Frontal cortex (tissue), 4 donors: Measurements from ENCODE around the gene TLR8. TPM values are rescaled to one million over a fixed set of nuclear protein-coding genes. Genes with fewer than 3 reads are reported as not detected.
"Not testable (repeated sequence)": the region's sequence is repeated elsewhere in the genome, so short reads cannot be mapped to it uniquely, and the experiment has no call there.

Source experiments
- DNase-seq, 2 donors: peaks; one replicate each; pipeline ENCODE4 v3.0.0; 2012; ENCODE audit warnings: low spot score in 2 of 2
- FAIRE-seq: peaks from 2 replicates; lab custom pipeline; 2012; peaks lifted over from hg19 to GRCh38; lab: Jason Lieb, UNC
- total RNA-seq: library from RNA; depleted of rRNA; stranded (reverse); fragments of >200 nt; gene quantifications from one replicate; pipeline ENCODE4 v1.2.3, GENCODE V29; 2014
- donor health status: control.
- donor health status: control.
- donor health status: control.

Gene TLR8
- total RNA-seq, 1 donor from 2014 or later = under 0.01 TPM

DNA sequence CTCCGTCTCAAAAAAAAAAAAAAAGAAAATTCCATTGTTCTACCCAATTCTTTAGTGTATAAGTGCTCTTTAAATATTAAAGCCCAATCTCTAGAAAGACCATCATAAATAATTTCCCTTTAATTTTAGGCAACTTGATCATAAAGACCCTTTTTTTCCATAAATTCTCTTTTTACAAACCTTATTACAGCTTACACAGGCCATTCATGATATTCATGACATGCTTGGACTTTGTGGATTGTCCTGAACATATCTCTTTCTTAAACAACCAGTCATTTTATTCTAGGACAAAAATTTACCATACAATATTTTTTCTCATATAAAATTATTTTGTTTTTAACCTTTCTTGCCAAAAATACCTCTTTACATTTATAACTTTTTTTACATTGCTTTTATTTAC is 30.5 kb downstream of the TLR8 start:
- FAIRE-seq = no peak
- DNase-seq = no peak

DNA sequence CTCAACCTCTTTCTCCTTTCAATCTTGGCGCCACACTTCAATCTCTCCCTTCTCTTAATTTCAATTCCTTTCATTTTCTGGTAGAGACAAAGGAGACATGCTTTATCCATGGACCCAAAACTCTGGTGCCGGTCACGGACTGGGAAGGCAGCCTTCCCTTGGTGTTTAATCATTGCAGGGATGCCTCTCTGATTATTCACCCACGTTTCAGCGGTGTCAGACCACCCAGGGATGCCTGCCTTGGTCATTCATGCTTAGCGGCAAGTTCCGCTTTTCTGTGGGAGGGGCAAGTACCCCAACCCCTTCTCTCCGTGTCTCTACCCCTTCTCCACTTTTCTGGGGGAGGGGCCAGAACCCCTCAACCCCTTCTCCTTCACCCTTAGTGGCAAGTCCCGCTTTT is 34.1 kb downstream of the TLR8 start:
- not testable (repeated sequence) for DNase-seq, FAIRE-seq

DNA sequence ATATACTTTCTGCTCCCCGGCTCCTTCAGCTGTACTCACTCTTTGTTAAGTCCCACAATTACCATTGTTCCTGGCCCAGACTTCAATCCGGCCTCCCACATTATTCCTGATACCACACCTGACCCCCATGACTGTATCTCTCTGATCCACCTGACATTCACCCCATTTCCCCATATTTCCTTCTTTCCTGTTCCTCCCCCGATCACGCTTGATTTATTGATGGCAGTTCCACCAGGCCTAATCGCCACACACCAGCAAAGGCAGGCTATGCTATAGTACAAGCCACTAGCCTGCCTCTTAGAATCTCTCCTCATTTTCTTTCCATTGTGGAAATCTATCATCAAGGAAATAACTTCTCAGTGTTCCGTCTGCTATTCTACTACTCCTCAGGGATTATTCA is 37.2 kb downstream of the TLR8 start:
- not testable (repeated sequence) for DNase-seq, FAIRE-seq

DNA sequence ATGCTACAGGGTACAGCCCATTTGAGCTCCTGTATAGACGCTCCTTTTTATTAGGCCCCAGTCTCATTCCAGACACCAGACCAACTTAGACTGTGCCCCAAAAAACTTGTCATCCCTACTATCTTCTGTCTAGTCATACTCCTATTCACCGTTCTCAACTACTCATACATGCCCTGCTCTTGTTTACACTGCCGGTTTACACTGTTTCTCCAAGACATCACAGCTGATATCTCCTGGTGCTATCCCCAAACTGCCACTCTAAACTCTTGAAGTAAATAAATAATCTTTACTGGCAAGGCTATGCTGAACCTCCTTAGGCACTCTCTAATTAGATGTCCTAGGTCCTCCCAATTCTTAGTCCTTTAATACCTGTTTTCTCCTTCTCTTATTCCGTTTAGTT is 38.0 kb downstream of the TLR8 start:
- DNase-seq, FAIRE-seq: not testable (repeated sequence)

DNA sequence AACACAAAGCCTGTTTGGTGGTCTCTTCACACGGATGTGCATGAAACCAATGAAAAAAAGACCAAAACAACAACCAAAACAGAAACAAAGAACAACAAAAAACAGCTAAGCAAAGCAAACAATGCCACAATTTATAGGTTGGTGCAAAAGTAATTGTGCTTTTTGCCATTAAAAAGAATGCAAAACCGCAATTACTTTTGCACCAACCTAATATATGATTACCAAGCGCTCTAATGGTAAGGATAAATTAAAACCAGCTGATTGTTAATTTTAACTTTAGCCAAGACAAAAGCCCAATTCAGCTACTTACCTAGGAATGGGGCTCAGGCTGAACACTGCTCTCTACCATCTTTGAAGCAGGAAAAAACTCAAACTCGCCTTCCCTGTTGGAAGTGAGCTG is 39.1 kb downstream of the TLR8 start:
- FAIRE-seq = no peak
- DNase-seq = no peak

DNA sequence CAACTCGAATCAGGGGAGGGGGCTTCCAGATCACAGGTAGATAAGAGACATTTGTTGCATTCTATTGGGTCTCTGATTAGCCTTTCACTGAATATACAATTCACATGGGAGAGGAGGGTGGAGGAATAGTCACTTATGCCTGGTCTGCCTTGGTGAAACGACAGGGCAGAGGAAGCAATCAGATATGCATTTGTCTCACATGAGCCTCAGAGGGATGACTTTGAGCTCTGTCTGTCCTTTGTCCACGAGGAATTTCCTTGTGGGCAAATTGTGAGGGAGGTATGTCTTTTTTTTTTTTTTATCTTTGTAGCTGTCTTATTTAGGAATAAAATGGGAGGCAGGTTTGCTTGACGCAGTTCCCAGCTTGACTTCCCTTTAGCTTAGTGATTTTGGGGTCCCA is 40.0 kb downstream of the TLR8 start:
- no peak for DNase-seq
- FAIRE-seq = no peak

DNA sequence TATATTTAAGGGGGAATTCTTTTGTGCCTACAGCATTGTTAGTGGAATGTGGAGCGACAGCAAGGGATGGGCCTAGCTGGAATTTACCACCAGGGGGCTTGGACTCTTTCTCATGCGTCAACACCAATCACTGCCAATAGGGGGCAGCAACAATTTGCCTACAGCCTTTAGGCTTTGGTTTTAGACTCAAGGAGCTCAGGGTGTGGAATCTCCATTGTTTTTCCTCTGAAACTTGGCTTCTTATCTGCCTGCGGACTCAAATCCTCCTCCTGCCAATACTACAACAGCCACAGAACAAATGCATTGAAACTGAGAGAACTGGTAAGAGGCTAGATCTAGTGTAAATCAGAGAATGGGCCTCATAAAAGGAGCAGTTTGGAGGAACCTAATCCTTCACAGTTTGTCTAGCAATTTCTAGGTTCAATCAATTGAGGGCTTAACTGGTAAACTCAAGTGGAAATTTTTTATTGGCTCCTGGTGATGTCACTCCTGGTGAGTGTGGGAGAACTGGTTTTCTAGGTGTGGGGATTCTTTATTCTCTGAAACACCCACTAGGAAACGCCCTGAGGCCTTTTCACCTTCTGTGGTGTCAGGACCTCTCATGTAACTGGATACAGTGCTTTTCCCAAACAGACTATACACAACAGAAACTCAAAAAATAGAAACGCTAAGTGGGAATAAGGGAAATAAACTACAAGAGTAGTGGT is 40.6 kb downstream of the TLR8 start:
- peak in 1 of 2 donors; percentile 21 for DNase-seq
- no peak for FAIRE-seq

DNA sequence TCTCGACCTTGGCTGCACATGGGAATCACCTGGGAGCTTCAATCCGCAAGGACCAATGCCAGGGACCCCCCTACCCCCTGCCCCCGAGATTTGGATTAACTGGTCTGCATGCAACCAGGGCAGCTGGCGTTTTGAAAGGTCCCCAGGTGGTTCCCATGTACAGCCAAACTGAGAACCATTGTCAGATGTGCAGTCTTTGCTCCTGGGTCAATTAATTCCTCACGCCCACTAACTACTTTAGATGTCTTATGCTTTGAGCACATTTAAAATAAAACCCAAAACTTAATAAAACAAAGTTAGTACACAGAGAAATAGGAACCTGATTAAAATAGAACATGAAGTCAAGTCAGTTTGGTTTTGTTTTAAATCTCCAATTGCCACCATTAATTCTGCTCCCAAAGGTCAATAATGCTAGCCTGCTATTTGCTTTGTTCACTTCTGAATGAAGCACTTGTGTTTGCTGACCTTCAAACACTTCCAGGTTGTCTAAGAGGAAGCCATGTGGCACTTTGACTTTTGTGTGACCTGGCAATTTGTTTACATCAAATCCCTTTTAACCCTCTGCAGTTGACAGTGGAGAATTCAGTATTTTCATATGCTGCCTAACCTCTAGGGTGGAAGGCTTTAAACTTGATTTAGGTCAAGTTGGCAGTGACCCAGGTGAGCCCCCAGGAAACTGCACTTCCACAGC is 41.3 kb downstream of the TLR8 start:
- DNase-seq = no peak
- no peak for FAIRE-seq

DNA sequence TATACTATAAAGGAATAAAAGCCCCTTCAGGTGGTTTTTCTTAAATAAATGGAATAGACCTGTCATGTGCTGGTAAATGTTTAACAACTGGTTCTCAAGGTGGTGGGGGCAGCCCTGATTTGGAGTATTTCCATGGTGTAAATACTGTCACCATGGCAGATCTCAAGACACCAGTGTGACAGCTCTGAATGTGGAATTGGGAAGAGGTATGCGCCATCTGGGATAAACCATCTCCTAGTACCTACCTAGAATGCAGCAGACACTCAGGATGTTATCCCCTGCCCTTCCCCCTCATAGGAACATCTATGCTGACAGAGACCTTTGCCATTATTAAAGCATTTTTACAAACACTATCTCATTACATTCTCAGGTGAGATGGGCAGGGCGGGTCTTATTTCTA is 42.1 kb downstream of the TLR8 start:
- FAIRE-seq (no peak), DNase-seq (no peak)

DNA sequence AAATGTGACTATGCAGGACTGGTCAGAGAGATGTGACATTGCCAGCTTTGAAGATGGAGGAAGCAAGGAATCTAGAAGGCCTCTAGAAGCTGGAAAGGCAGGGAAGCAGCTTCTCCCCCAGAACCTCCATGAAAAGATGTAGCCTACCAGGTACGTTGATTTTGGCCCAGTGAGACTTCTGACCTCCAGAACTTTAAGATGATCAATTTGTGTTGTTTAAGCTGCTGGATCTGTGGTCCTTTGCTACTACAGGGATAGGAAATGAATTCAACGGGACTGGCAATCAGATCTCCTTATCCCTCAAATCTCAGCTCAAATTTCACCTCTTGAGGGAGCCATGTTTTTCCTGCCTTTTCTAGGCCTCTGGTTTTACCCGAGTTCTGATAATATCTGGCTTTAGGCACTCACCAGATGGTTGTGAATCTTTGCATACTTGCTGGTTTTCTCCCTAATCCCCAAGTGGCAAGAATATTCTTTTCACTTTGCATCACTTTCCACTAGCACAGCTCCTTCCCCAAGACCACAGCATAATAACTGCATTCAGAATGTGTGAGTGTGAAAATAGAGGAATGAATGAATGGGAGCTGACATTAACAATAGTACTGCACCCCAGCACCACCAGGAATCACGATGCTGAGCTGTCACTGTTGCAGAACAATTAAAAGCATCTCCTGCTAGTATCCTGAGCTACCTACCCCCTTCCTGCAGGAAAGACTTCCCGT is 42.9 kb downstream of the TLR8 start:
- FAIRE-seq (no peak), DNase-seq (no peak)

DNA sequence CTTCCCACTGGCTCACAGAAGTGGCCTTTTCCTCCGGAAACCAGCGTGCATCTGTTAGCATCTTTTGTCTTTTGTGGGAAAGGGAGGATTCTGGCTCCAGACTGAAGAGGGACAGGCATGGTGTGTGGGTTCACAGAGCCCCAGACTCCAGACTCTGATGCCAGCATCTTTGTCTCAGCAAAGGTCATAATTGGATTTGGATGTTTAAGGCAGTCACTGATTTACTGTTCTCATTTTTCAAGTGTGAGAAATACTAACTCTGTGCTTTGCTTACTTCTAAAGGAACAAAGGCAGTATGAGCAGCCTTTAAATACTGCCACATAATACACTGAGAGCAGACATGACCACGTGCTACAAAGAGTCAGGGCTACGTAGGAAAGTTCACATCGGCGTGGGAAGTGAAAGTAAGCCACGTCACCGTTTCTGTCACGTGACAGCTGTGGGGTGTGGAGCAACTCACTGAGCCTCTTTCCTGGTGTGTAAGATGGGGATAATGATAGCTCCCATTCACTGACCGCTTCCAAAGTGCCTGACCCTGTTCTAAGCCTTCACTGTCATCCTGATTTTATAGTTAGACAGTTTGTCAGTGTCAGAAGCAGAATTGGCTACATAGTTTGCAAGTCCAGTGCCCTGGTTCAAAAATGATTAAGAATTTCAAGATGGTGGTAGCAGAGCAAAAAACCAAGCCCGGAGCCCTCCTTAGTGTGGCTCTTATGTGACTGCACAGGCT is 43.7 kb downstream of the TLR8 start:
- DNase-seq (peak in 1 of 2 donors; percentile 36), FAIRE-seq (no peak)

DNA sequence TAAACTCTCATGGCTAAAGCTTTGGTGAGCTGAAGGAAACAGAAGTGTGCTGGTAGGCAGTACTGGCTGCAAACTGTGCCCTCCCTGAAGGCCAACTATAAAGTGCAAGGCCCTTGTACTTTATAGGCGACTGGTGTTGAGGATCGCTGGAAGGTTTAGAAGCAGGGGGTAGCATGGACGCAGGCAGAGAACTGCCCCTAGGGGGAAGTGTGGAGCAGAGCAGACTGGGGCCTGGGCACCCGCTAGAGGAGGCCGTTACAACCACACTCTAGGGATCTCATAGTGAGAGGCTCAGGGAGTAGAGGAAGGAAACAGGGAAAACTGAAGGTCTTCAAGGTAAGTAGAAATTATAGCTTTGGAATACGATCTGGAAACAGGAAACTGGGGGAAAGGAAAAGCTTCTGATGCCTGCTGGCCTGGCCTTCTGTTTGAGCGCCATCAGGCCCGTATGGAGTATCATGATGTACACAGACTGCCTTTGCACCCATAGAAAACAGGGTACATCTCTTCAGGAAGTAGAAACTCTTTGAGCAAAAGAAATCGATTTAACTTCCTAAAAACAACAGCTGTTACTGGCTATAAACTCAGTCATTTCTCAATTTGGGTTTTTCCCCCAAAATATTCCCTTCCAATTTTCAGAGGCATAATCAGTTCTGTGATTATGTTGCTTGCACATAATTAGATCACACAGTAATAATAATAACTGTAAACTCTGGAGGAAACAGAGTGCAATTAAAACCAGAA is 44.6 kb downstream of the TLR8 start:
- FAIRE-seq = no peak
- no peak for DNase-seq

DNA sequence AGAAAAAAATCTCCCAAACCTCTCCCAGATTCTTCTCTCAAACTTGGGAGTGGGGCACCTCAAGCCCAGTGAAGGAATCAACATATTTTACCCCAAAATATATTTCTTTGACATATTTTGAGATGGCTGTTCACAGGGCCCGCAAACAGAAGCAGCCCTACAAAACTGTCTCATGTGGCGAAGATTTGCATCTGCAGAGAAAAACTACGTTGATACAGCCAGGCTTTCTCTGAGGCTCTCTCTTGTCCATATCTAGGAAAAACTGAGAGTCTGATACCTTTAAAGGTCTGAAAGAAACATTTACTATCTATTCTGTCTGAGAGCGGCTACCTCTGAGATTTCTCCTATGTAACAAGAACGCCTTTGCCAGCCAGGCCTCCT is 45.2 kb downstream of the TLR8 start:
- no peak for FAIRE-seq

DNA sequence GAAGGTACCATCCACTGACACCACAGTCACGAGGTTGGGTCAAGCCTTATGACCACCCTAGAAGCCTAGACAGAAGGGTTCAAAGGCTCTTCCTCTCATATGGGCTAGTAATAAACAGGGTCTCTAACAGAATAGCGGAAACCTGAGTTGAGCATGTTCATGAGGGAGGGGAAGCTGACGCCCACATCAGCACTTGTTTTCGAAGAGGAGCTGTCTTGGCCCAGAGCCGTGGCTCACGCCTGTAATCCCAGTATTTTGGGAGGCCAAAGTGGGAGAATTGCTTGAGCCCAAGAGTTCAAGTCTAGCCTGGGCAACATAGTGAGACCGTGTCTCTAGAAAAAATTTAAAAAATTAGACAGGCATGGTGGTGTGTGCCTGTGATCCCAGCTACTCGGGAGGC is 47.0 kb downstream of the TLR8 start:
- no peak for DNase-seq
- FAIRE-seq = no peak

More for the DNA sequence above, 45.2 kb downstream of the TLR8 start:
- DNase-seq = no peak

DNA sequence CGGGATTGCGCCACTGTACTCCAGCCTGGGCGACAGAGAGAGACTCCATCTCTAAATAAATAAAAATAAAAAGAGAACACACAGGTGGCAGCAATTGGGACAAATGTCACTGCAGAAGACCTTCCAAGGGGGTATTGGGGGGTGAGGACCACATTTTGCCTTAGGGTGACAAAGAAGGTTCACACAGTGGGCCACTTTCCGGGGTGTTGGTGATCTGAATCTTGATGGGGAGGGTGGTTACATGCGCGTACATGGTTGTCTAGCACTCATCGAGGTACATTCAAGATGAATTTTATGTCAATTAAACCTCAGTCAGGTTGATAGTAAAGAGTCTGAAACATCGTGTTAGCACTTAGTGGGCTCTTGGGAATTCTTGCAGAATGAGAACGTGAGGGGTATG is 48.0 kb downstream of the TLR8 start:
- FAIRE-seq (no peak), DNase-seq (no peak)

DNA sequence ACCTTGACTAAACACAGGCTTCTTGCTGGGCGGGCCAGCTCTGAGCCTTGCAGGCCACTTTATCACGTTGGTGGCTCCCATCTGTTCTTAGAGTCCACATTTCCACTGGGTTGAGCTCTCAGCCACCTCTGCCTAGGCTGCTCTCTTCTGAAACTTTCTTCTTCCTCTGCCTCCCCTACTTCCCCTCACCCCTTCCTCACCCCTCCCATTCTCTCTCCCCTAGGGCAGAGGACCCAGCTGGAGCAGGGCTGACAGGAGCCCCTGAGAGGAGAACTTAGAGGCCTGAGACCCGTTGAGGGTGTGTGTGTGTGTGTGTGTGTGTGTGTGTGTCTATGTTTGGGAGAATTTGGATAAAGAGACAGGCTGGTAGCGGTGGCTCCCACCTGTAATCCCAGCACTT is 48.6 kb downstream of the TLR8 start:
- no peak for DNase-seq
- no peak for FAIRE-seq

DNA sequence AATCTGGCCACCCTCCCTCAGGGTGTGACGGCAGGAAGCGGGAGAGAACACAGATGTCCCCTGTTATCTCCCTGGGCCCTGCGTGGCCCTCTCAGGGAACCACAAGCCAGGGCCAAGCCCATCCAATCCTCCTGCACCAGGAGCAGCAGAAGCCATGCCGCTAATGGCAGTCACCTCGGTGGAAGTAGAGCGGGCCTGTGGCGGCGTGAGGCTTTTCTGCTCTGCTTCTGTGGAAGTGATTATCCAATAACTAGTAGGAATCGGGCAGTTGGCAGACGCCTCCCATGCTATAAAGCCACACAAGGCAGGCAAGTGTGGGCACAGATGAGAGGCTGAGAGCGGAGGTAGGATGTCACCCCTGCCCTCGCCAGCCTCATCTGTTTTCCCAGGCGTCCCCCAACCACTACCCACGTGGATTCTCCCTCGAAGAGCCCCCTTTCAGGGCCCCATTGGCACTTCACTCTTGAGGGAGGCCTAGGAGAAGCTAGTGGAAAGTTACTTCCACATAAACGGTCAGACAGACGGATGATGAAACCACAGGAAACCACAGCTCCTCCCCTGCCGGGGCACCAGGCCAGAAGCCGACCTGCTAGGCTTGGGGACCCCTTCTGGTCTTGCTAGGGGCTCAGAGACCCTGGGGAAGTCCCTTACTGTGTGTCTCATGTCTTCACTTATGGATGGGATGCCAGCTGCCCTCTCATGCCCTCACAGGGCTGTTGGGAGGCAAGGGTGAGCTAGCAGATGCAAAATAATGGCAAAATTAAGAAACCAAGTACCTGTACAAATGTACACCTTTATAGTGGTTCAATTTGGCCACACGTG is 49.7 kb downstream of the TLR8 start:
- DNase-seq (no peak), FAIRE-seq (no peak)

DNA sequence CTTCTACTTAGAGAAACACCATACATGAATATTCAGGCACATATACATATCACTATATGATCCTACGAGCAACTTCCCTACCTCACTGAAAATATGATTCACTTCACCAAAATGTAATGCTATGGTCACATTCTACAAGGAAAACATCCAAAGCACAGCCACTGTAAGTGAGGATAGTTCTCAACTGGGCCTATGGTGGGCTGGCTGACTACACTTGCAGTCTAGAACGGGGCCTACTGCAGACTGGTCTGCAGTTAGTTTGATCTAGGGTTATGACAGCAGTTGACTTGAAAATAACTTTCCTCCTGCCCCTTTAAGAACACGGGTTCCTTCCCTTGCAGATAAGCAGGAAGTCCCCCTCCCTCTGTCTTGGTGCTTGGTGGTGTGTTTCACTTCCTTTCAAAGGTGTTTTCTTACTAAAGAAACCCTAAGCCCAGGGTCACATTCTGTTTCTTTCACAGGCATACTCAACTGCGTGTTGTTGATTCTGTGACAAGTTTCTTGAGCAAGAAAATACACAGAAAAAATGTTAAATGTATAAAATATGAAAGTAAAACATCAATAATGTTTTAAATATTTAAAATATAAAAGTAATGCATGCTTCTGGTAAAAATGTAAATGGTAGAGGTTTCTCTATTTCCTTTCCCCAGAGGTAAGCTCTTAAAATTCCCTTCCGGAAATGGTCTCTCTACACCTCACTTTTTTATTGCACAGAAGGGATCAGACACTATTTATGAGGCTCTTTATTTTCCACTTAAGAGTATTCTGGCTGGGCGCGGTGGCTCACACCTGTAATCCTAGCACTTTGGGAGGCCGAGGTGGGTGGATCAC is 50.5 kb downstream of the TLR8 start:
- no peak for DNase-seq
- FAIRE-seq = no peak
